ENCODE results near the gene ERF. TPM values are rescaled to one million over a fixed set of nuclear protein-coding genes. Genes with fewer than 3 reads are reported as not detected.
A peak's percentile ranks its signal among the peaks of the same experiment; 100 is the strongest.

Gene ERF
- total RNA-seq, 1 experiment from 2014 or later = 96.1 TPM

GRCh38 chr19:42292042-42292960 lies 37.4 kb upstream of the ERF start:
- H3K4me1 ChIP-seq (ENCODE audit: control insufficient read depth in 1 of 2, insufficient read depth in 2 of 2, low read length in 2 of 2) = peaks cover 10 to 26% of the 10 kb centered on the region in 2 experiments; a peak in 3 of 4 replicates
- RAD21 ChIA-PET (ENCODE audit: low non-redundant PET in 1 of 2, low total read pairs in 2 of 2, uncharacterized antibody in 2 of 2, unreplicated experiment in 2 of 2) = no interaction called here
- H3K27ac ChIP-seq (ENCODE audit: low read depth, low read length) = peak overlapping the region; percentile 35; the same call in 1 of the 2 replicates
- no peaks in the 10 kb centered on the region for H3K9me3 ChIP-seq (ENCODE audit: control insufficient read depth in 1 of 2, insufficient read depth in 1 of 2, low read depth in 1 of 2, low read length in 2 of 2)
- H2AFZ ChIP-seq (ENCODE audit: low read depth, low read length, poor library complexity, severe bottlenecking) = no peak overlapping the region
- no peaks in the 10 kb centered on the region for H3K9me2 ChIP-seq (ENCODE audit: insufficient read depth)
- H3K4me2 ChIP-seq (ENCODE audit: low read length) = no peak overlapping the region
- intact Hi-C loops (cut with micrococcal nuclease) = no loop called here
- TF ChIP-seq POLR2AphosphoS5 (IDR thresholded peaks at IDR 0.05; ENCODE audit: low read depth, low read length) = no peak
- TF ChIP-seq TCF7L2 (IDR thresholded peaks at IDR 0.05; ENCODE audit: borderline replicate concordance, extremely low read depth, insufficient read depth, insufficient read length) = no peak
- TF ChIP-seq ZNF274 (IDR thresholded peaks at IDR 0.05; ENCODE audit: low read depth, low read length) = no peak
- TF ChIP-seq FOSL1 (IDR thresholded peaks at IDR 0.05; ENCODE audit: low read depth) = no peak
- TF ChIP-seq JUND (IDR thresholded peaks at IDR 0.05) = no peak
- TF ChIP-seq REST (IDR thresholded peaks at IDR 0.05; ENCODE audit: low read depth) = no peak
- no peak for TF ChIP-seq ZBTB33 (IDR thresholded peaks at IDR 0.05; ENCODE audit: extremely low read depth, insufficient replicate concordance, low read length)
- TF ChIP-seq CEBPB (IDR thresholded peaks at IDR 0.05; ENCODE audit: low read depth) = no peak
- no peak for TF ChIP-seq EZH2 (IDR thresholded peaks at IDR 0.05)
- no peak for TF ChIP-seq EZH2phosphoT487 (IDR thresholded peaks at IDR 0.05; ENCODE audit: borderline replicate concordance)
- TF ChIP-seq YY1 (IDR thresholded peaks at IDR 0.05; ENCODE audit: extremely low read depth, insufficient replicate concordance, low read depth, low read length) = no peak
- TF ChIP-seq SIN3A (IDR thresholded peaks at IDR 0.05; ENCODE audit: low read depth) = no peak
- no peak for TF ChIP-seq RAD21 (IDR thresholded peaks at IDR 0.05; ENCODE audit: low read depth)
- no peak for TF ChIP-seq CBX3 (IDR thresholded peaks at IDR 0.05; ENCODE audit: low read depth)
- no peak for TF ChIP-seq POLR2A (IDR thresholded peaks at IDR 0.05; ENCODE audit: borderline replicate concordance, extremely low read depth, insufficient read depth, insufficient read length)
- no peak overlapping the region for H3K9ac ChIP-seq (ENCODE audit: low read length)
- no peaks in the 10 kb centered on the region for H3K79me2 ChIP-seq (ENCODE audit: insufficient read depth, low read length)
- no TSS peak for BruUV-seq (replicated peaks)
- CTCF ChIA-PET = interaction anchor here (4.2 kb wide), 1 partner anchor 47 kb away, joined by 17 read pairs; no protein-coding TSS in a partner anchor
- H3K36me3 ChIP-seq (ENCODE audit: control insufficient read depth in 1 of 2, insufficient read depth in 2 of 2, low read length in 2 of 2) = peaks cover 17 to 20% of the 10 kb centered on the region in 2 experiments
- H3K27me3 ChIP-seq (ENCODE audit: insufficient read depth, low read length) = no peaks in the 10 kb centered on the region
- ATAC-seq = no peak
- no peak for DNase-seq (ENCODE audit: low read depth, low spot score)
- no peak overlapping the region for H3K4me3 ChIP-seq (replicated peaks in 1 of 2; ENCODE audit: low read depth in 1 of 2, low read length in 2 of 2)
- H4K20me1 ChIP-seq (ENCODE audit: insufficient read depth) = no peaks in the 10 kb centered on the region
- POLR2A ChIA-PET = interaction anchor here (0.9 kb wide), 1 partner anchor 10 kb away, joined by 3 read pairs; the partner anchor contains the start of genes PAFAH1B3 and PRR19
